HG03520 (cell line): ENCODE results near the gene HSD17B2.

Source experiments
- ATAC-seq: cut with Tn5 transposase; IDR thresholded peaks from one replicate; pipeline ENCODE4 v1.9.1; 2021; ENCODE audit warnings: mild to moderate bottlenecking, moderate library complexity; ENCODE audit not compliant: unreplicated experiment

HSD17B2 gene

GRCh38 chr16:82017911-82018568 is 17.0 kb upstream of the HSD17B2 start:
- ATAC-seq: no peak

GRCh38 chr16:82019535-82019934 is 15.5 kb upstream of the HSD17B2 start:
- no peak for ATAC-seq

- no peak for ATAC-seq
Measured at GRCh38 chr16:82020051-82020450, 15.0 kb upstream of the HSD17B2 start.

GRCh38 chr16:82023206-82023605 is 11.8 kb upstream of the HSD17B2 start:
- ATAC-seq: no peak

- no peak for ATAC-seq
Measured at GRCh38 chr16:82024316-82024715, 10.7 kb upstream of the HSD17B2 start.

- no peak for ATAC-seq
Measured at GRCh38 chr16:82024883-82025282, 10.2 kb upstream of the HSD17B2 start.

DNA sequence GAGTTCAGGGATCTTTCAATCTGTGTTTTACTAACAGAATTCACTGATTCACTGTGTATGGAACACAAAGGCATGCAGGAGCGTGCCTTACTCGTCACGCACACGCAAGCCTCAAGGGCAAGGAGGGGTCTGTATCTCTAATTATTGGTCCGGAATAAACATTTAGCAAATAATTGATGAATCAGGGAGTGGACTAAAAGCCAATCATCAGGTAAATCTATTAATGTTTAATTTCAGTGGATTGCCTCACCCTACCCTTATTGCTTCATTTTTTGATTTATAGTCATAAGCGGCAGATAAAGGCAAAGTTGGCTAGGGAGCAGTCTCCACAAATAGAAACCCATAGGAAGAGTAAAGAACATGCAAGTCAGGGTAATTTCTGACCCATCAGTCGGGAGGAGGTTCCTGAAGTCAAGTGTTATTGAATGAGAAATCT is 7.4 kb upstream of the HSD17B2 start:
- no peak for ATAC-seq

GRCh38 chr16:82031116-82032084 is 3.7 kb upstream of the HSD17B2 start:
- no peak for ATAC-seq

GRCh38 chr16:82033006-82033405 is 2.0 kb upstream of the HSD17B2 start:
- ATAC-seq: no peak

DNA sequence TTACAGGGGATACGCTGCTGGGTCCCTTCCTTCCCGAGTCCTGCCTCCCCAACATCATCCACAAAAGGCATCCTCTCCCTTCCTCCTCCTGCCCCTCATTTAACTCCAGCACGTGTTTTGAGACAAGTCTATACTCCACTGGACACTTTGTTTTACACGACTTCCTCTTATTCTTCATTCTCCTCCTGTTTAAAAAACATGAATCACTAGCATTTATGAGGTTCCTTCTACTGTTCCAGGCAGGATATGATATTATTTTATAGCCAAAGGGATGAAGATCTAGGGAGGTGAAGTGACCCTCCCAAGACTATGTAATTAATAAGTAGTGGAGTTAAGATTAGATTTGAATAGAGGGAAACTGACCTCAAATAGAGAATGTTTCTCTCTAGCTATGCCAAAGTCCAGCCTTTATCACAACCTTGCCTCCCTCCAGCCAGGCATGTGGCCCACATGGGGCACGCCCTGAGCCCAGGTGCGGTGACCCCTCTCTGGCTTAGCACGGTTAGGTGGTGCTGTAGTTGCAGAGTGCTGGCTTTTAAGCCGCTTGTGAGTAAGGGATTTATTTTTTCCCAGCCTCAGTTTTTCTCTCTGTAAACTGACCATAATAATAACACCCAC is 1.3 kb upstream of the HSD17B2 start:
- no peak for ATAC-seq

GRCh38 chr16:82037251-82037650 is 2.2 kb downstream of the HSD17B2 start:
- no peak for ATAC-seq

- no peak for ATAC-seq
Measured at GRCh38 chr16:82037666-82038065, 2.6 kb downstream of the HSD17B2 start.

DNA sequence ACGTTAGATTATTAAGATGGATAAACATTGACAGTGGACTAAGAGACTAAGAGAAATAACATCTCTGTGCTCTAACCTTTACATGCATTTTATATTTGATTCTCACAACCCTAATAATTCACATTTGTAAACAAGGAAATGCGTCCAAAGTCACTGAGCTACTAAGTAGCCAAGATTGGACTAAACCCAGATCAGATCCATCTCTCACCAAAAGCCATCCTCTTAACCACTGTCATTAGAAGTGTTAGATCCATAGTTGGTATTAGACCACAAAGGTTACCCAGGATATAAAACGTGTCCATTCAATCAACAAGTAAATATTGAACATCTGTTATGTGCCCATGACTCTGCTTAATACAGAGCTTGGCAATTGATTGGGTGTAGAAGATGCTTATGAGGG is 5.2 kb downstream of the HSD17B2 start:
- no peak for ATAC-seq

DNA sequence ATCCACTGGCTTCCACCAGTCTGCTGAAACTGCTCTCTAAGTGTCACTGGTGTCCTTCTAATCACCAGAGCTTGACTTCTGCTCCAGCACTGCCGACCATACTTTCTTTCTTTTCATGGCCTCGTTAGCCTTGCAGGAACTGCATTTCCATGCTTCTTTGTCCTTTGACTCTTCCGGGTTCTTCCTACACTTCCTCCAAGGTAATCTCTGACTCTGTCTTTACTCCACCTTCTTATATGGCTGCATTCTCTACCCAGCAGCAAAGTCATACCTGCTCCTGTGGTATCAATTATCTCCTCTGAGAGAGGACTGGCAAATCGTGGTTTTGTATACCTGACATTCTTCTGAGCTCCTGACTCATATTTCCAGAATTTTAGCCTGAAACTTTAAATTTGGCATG is 6.5 kb downstream of the HSD17B2 start:
- ATAC-seq: no peak

GRCh38 chr16:82042144-82042543 is 7.1 kb downstream of the HSD17B2 start:
- no peak for ATAC-seq

DNA sequence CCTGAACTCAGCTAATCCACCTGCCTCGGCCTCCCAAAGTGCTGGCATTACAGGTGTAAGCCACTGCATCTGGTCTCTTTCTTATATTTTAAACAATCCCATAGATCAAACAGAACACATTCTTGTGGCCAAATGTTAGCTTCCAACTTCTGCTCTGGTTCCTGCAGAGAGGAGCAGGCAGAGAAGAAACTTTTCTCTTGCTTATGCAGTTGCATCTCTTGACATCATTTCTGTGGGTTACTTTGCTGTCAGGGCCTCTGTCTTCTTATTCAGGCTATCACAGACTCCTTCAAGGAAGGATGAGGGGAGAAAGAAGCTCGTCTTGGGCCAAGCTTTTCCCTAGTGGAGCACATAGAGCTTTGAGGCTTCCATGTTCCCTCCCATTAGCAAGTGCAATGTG is 7.8 kb downstream of the HSD17B2 start:
- no peak for ATAC-seq

GRCh38 chr16:82043680-82044584 is 8.9 kb downstream of the HSD17B2 start:
- no peak for ATAC-seq

GRCh38 chr16:82044585-82044911 is 9.5 kb downstream of the HSD17B2 start:
- no peak for ATAC-seq

- ATAC-seq: no peak
Measured at GRCh38 chr16:82045465-82045864, 10.4 kb downstream of the HSD17B2 start.

- ATAC-seq: no peak
Measured at GRCh38 chr16:82046541-82046940, 11.5 kb downstream of the HSD17B2 start.

DNA sequence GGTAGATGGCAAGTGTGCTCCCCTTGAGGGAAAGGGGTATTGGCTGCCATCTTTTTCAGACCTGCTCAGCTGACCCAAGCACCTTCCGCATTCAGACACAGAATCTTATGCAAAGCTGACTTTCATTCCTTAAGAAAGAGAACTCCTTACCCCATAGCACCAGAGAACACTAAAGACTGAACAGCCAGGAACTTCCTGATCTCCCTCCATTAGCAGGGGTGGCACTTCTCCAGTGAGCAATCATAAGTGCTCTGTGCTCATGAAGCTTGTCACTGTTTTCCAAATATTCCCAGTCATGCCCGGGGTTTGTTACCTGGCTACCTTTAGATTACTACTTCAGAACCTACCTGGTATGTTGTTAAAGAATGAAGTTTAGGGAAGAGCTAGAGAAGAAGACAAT is 11.9 kb downstream of the HSD17B2 start:
- ATAC-seq: no peak
